Measurements from ENCODE around the gene DYSF.

The DYSF gene

GRCh38 chr2:71662665-71663394, 209.5 kb downstream of the DYSF start:
- no peak for DNase-seq

GRCh38 chr2:71664161-71664560, 210.8 kb downstream of the DYSF start:
- no peak for DNase-seq

- no peak for DNase-seq
These were observed 212.1 kb downstream of the DYSF start for GRCh38 chr2:71665168-71666093.

GRCh38 chr2:71666094-71666474, 212.7 kb downstream of the DYSF start:
- DNase-seq: no peak

GRCh38 chr2:71667256-71668182, 214.2 kb downstream of the DYSF start:
- no peak for DNase-seq

GRCh38 chr2:71668326-71669057, 215.1 kb downstream of the DYSF start:
- no peak for DNase-seq

DNA sequence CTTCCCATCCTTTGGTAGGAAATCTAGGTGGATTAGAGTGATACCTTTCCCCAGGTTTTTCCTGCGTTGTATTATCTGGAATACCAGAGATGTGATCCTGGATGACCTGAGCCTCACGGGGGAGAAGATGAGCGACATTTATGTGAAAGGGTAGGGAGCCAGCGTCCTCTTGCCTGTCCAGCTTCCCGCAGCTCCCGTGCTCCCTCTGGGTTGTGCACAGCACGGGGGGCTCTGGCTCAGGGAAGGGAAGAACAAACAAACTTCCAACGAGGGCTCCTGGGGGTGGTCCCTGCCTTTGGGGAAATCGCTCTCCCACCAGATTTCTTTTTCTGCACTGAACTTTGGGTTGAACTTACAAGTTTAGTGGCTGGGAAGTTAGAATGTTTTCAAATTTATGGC, 215.7 kb downstream of the DYSF start:
- DNase-seq: no peak

GRCh38 chr2:71669628-71670429, 216.5 kb downstream of the DYSF start:
- DNase-seq: no peak

GRCh38 chr2:71670430-71670795, 217.1 kb downstream of the DYSF start:
- DNase-seq: no peak

GRCh38 chr2:71671203-71671854, 218.0 kb downstream of the DYSF start:
- no peak for DNase-seq

DNA sequence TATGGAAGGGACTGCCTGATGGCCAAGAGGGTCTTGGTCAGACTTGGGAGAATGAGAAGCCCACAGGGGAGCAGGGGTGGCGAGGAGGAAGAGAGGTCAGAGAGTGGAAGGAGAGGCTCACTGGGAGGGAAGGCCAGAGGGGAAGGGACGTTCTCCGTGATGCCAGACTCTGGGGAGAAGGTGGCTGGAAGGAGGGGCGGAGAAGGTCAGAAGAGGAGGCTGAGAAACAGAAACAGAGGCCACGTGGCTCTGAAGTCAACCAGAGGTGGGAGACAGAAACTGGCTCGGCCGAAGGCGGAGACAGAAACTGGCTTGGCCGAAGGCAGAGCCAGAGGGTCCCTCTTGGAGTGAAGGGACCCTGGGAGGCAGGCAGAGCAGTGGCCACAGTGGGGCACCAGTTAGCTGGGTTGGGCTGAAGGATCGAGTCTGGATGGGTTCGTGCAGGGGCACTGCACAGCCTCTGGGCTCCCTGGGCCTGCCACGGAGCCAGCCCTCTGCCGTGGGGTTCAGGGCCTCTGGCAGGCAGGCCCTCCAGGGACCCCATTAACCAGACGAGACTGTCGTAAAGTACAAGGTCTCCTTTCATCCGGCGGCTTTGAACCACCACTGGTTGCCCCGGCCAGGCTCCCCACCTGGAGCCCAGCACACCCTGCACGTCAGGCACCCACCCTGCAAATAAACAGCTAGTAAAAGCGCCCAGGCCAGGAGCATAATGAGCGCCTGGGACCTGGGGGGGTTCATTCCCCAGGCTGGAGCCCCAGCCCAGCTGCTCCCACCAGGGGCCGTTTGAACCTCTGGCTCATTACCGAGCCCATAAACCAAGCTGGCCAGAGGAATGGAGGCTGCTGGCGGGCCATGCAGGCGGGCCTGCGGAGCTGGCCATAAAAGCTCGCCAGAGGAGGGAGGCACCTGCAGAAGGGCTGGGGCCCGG, 218.8 kb downstream of the DYSF start:
- DNase-seq: no peak

DNA sequence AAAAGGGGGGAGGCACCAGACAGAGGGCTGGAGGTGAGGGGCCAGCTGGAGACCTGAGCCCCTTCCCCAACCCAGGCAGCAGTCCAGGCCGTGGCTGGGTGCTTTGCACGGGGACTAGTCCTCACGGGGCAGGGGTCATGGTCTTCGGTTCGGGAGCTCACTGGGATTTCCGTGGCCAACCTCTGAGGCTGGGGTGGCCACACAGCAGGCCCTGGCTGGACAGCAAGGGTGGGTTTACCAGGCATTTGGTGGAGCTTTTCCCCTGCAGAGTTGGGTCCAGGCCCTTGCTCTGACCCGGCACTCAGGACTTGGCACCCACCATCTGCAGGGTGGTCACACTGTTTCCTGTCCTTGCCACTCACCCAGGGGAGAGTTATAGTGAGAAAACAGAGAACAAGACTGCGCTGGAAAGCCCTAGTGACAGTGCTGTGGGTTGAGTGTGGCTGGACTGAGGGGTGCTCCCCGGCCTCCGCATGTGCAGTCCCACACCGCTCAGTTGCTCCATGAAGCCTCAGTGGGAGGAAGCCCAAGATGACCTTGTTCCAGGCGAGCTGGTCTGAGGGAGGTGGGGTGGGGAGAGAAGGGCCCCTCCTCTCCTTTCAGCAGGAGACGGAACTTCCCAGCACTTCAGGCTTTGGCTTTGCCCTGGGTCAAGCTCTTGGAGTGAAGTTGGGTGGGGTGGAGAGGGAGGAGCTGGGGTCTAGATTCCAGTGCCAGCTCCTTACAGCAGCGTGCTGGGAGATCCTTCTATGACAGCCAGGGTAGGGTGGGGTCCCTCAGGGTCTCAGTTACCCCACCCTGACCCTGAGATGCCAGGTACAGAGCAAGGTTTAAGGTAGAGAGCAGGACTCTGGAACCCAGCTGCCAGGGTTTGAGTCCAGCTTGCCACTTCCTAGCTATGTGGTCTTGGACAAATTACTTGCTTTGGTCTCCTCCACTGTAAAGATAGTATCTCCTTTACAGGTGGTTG, 219.8 kb downstream of the DYSF start:
- no peak for DNase-seq

- no peak for DNase-seq
These were observed 220.9 kb downstream of the DYSF start for GRCh38 chr2:71674158-71674851.

GRCh38 chr2:71675296-71675695, 221.9 kb downstream of the DYSF start:
- no peak for DNase-seq

DNA sequence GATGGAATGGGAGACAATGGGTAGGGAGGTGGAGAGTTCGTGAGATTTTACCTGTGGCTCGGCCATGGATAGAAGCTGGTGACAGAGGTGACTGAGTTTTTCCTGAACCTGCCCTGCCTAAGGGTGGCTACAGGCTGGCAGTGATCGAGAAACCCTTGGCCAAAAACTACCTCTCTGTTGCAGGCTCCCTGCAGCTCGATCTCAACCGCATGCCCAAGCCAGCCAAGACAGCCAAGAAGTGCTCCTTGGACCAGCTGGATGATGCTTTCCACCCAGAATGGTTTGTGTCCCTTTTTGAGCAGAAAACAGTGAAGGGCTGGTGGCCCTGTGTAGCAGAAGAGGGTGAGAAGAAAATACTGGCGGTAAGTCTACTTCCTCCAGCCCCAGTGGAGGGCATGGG, 225.5 kb downstream of the DYSF start:
- no peak for DNase-seq

DNA sequence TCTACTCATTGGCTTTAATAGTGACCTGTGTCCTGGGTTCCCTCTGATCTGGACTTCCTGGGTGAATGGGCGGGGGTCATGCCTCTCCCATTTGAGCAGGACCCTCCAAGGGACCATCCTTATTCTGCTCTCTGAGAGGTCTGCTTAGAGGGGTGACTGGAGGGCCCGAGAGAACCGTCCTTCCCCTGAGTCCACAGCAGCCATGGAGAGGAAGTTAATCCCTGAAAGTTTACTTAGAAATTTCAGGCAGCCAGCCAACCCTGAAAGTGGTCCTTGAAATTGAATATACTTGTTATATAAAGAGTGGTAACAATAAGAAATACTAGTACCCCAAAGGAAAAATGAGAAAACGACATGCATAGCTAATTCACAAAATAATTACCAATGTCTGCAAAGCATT, 226.1 kb downstream of the DYSF start:
- no peak for DNase-seq

- DNase-seq: no peak
These were observed 227.6 kb downstream of the DYSF start for GRCh38 chr2:71680925-71681324.

DNA sequence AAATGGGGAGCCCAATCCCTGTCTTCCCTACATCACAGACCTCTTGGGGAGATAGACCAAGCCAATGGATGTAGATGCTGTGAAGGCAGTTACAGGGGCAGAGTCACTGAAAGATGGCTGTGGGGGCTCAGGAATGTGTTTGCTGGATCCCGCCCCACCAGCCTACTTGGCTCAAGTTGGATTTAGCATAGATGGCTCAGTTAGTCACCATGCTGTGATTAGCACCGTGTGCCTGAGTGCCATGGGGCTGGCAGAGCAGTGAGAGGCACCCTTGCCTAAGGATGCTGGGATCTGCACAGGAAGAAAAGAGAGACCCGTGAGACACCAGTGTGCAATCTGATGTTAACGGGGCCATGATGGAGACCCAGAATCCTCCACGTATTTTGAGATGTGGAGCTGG, 228.3 kb downstream of the DYSF start:
- DNase-seq: no peak
